Measurements from ENCODE around the gene DDAH1.

GRCh38 chr1:85417876-85418275 lies 47.1 kb downstream of the DDAH1 start:
- peak; percentile 29 for TF ChIP-seq POLR2AphosphoS5 (IDR thresholded peaks at IDR 0.05; ENCODE audit: insufficient read depth, low read depth, low read length)
- TF ChIP-seq, protein P1, sequence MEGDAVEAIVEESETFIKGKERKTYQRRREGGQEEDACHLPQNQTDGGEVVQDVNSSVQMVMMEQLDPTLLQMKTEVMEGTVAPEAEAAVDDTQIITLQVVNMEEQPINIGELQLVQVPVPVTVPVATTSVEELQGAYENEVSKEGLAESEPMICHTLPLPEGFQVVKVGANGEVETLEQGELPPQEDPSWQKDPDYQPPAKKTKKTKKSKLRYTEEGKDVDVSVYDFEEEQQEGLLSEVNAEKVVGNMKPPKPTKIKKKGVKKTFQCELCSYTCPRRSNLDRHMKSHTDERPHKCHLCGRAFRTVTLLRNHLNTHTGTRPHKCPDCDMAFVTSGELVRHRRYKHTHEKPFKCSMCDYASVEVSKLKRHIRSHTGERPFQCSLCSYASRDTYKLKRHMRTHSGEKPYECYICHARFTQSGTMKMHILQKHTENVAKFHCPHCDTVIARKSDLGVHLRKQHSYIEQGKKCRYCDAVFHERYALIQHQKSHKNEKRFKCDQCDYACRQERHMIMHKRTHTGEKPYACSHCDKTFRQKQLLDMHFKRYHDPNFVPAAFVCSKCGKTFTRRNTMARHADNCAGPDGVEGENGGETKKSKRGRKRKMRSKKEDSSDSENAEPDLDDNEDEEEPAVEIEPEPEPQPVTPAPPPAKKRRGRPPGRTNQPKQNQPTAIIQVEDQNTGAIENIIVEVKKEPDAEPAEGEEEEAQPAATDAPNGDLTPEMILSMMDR (IDR thresholded peaks at IDR 0.05; ENCODE audit: extremely low read depth in 1 of 2, insufficient read depth in 1 of 2, low read depth in 1 of 2, low read length in 2 of 2) = no peak
- TF ChIP-seq EZH2 (IDR thresholded peaks at IDR 0.05; ENCODE audit: borderline replicate concordance, low read depth, low read length, severe bottlenecking) = no peak
- peak; percentile 61 for TF ChIP-seq POLR2A (IDR thresholded peaks at IDR 0.05; ENCODE audit: low read depth, low read length)
- no peak for TF ChIP-seq FOS (IDR thresholded peaks at IDR 0.05; ENCODE audit: borderline replicate concordance, insufficient read depth, low read length)
- TF ChIP-seq GATA2 (IDR thresholded peaks at IDR 0.05; ENCODE audit: insufficient read depth, insufficient read length, low read depth, low read length) = peak; percentile 83
- TF ChIP-seq JUN (IDR thresholded peaks at IDR 0.05; ENCODE audit: borderline replicate concordance, insufficient read depth, insufficient read length, low read depth) = peak; percentile 21
- TF ChIP-seq, protein P2, sequence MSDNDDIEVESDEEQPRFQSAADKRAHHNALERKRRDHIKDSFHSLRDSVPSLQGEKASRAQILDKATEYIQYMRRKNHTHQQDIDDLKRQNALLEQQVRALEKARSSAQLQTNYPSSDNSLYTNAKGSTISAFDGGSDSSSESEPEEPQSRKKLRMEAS (IDR thresholded peaks at IDR 0.05; ENCODE audit: insufficient read depth, insufficient read length) = no peak
- no peak for TF ChIP-seq MYC (IDR thresholded peaks at IDR 0.05; ENCODE audit: low read depth, low read length)
